NB4 (cell line): ENCODE measurements around the gene LRFN2.

ENCODE experiments used
- CTCF ChIP-seq: IDR thresholded peaks from one replicate; pipeline ENCODE4 v1.5.1; 2012; ENCODE audit warnings: low read depth, low read length
- MAX ChIP-seq: IDR thresholded peaks from 2 replicates; pipeline ENCODE4 v1.6.1; 2011; ENCODE audit warnings: low read depth, low read length
- POLR2A ChIP-seq: IDR thresholded peaks from 2 replicates; pipeline ENCODE4 v1.6.1; 2011; ENCODE audit warnings: mild to moderate bottlenecking; ENCODE audit not compliant: insufficient read length; ENCODE audit errors: extremely low read depth

DNA sequence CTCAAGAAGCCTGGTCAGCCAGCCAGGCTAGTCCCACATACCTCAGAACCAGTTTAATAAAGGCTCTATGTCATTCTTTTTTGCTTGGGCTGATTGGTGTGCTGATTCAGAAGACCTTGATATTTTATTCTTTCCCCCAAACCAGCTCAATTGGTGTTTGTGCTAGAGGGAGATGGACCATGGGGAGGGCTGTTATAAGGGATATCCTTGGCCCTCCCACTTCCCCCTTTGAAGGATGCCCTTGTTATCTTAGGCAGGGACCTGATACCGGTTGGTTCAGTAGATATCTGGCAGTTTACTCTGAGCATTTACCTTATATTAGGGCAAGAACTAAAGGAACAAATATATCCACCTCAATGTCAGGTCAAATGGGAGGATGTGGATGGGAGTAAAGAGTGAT, 207.4 kb downstream of the LRFN2 start:
- TF ChIP-seq CTCF (no peak), MAX (no peak), POLR2A (no peak)
